ENCODE measurements around the gene PTPRD.

Gene PTPRD

DNA sequence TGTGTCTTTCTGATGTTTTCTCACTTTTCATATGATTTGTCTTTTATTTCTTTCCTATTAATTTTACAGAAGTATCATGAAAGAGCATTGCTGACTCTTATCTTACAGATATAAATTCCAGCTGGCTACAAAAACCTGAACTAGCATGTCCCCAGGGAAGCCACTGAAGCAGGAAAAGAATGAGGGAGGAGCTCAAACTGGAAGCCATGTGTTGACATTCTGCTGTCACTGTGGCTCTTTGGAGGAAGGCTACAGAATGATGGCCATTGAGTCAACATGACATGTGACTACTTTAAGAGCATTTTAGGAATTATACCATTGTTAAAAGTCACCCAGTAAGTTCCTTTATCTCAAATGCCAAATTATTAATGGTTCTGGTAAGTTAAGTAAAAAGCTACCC, 2174.9 kb downstream of the PTPRD start:
- H3K4me3 ChIP-seq (ENCODE audit: control insufficient read depth, low read depth, low read length): no peak overlapping the region
- TF ChIP-seq, protein P1, sequence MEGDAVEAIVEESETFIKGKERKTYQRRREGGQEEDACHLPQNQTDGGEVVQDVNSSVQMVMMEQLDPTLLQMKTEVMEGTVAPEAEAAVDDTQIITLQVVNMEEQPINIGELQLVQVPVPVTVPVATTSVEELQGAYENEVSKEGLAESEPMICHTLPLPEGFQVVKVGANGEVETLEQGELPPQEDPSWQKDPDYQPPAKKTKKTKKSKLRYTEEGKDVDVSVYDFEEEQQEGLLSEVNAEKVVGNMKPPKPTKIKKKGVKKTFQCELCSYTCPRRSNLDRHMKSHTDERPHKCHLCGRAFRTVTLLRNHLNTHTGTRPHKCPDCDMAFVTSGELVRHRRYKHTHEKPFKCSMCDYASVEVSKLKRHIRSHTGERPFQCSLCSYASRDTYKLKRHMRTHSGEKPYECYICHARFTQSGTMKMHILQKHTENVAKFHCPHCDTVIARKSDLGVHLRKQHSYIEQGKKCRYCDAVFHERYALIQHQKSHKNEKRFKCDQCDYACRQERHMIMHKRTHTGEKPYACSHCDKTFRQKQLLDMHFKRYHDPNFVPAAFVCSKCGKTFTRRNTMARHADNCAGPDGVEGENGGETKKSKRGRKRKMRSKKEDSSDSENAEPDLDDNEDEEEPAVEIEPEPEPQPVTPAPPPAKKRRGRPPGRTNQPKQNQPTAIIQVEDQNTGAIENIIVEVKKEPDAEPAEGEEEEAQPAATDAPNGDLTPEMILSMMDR (IDR thresholded peaks at IDR 0.05; ENCODE audit: control insufficient read depth, insufficient read depth, low read depth, low read length, missing control alignments): no peak
- no peak for DNase-seq (ENCODE audit: low read depth)

DNA sequence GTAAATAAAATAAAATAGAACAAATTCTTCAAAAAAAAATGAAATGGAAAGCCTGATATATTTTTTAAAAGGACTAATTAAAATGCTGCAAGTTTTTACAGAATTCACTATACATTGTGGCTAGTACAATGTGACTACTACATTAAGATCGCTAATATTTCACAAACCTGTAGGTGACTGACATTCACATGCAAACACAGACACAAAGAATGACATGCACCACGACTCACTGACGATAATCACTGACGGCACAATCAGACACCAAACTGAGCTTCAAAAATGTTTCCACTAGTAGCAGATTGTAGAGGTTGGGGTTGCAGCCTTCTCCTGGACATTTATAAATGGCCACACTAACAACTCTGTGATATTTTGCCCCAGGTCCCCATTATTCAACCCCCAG, 2175.5 kb downstream of the PTPRD start:
- no peak for DNase-seq (ENCODE audit: low read depth)
- TF ChIP-seq, protein P1 (IDR thresholded peaks at IDR 0.05; ENCODE audit: control insufficient read depth, insufficient read depth, low read depth, low read length, missing control alignments): no peak
- no peak overlapping the region for H3K4me3 ChIP-seq (ENCODE audit: control insufficient read depth, low read depth, low read length)

DNA sequence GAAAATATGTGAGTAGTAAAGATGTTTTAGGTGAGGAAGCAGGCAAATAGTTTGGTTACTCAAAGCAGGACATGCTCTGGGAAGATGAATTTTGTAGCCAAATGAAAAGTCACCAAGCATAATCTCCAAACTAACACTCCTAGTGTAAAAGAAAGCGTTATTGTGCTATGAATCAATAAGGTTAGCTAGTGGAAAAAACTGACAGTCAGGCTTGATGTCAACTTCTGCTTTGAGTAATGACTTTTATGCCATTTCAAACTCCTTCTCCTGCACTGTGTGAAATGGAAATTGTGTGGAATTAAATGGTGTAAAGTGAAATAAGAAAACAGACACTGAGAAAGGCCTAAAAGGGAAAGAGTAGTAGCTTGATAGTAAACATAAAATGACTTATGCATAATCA, 2176.0 kb downstream of the PTPRD start:
- TF ChIP-seq, protein P1 (IDR thresholded peaks at IDR 0.05; ENCODE audit: control insufficient read depth, insufficient read depth, low read depth, low read length, missing control alignments): no peak
- no peak overlapping the region for H3K4me3 ChIP-seq (ENCODE audit: control insufficient read depth, low read depth, low read length)
- DNase-seq (ENCODE audit: low read depth): no peak

DNA sequence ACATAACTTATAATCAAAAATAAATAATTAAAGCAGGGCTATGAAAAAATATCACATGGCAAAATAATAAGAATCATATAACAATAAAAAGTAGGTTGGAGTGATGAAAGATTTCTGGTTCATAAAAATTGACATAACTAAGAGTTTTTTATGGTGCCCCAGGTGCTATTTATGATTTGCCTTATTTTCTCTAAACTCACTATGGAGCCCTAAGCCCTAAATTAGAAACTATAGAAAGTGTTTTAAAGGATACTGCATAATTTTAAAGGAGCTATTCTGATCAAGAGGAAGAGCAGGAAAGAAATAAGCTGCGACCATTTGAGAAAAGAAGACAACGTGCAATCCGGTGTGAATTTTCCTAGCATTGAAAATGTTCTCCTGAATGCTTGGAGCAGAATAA, 2178.2 kb downstream of the PTPRD start:
- no peak for DNase-seq (ENCODE audit: low read depth)
- TF ChIP-seq, protein P1 (IDR thresholded peaks at IDR 0.05; ENCODE audit: control insufficient read depth, insufficient read depth, low read depth, low read length, missing control alignments): no peak
- H3K4me3 ChIP-seq (ENCODE audit: control insufficient read depth, low read depth, low read length): no peak overlapping the region

DNA sequence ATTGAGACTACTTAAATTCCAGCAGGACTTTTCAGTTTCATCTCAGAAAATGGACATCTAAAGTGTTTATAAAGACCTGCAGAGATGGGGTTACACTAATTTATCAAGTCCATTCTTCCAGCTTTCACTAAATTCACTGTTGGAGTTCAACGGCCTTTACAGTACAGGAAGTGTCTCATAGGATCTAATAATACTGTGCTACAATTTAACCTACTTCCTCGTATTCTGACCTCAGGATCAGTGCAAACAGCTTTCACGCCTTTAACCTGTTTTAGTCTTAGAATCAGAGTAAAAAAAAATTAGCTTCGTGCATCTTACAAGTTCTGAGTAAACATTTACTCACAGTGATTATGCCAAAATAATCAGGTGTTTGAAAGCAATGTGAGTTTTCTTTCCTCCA, 2180.6 kb downstream of the PTPRD start:
- TF ChIP-seq, protein P1 (IDR thresholded peaks at IDR 0.05; ENCODE audit: control insufficient read depth, insufficient read depth, low read depth, low read length, missing control alignments): no peak
- no peak overlapping the region for H3K4me3 ChIP-seq (ENCODE audit: control insufficient read depth, low read depth, low read length)
- no peak for DNase-seq (ENCODE audit: low read depth)

DNA sequence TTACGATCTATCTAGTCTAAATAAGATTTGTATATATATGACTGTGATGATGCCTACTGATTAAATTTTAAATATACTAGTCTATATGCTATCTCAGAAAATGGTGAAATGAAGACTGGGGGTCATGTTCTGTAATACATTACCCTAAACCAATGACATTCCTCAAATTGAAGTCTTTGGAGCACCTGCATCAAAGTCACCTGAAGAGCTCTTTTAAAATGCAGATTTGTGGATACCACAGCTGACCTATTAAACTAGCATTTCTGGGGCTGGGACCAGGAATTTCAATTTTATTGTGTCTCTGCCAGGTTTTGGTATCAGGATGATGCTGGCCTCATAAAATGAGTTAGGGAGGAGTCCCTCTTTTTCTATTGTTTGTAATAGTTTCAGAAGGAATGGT, 2181.3 kb downstream of the PTPRD start:
- DNase-seq (ENCODE audit: low read depth): no peak
- H3K4me3 ChIP-seq (ENCODE audit: control insufficient read depth, low read depth, low read length): no peak overlapping the region
- TF ChIP-seq, protein P1 (IDR thresholded peaks at IDR 0.05; ENCODE audit: control insufficient read depth, insufficient read depth, low read depth, low read length, missing control alignments): no peak

DNA sequence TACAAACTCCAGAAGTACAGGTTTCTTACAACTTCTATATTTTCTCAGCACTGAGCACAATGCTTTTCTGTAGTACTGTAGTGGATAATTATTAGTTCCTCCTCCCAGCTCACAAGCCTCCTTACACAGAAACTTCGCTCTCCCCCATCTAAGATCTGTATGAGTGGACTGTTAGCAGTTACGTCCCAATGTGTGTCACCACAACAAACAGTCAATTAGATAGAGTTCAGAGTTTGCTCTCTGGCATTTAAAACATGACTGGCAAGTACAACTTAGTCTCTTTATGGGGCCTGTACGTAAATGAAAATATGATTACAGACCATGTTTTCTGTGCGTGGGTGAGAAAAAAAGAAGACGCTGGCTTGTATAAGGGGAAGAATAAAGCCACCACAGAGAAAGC, 2181.9 kb downstream of the PTPRD start:
- H3K4me3 ChIP-seq (ENCODE audit: control insufficient read depth, low read depth, low read length): no peak overlapping the region
- TF ChIP-seq, protein P1 (IDR thresholded peaks at IDR 0.05; ENCODE audit: control insufficient read depth, insufficient read depth, low read depth, low read length, missing control alignments): no peak
- DNase-seq (ENCODE audit: low read depth): no peak
